Astrocyte (in vitro differentiated cells and primary cell): ENCODE measurements around the gene C1orf226. TPM values are rescaled to one million over a fixed set of nuclear protein-coding genes. Genes with fewer than 3 reads are reported as not detected.

Experiments used
- DNase-seq: peaks from one replicate; pipeline ENCODE4 v3.0.0-alpha.2; 2010; ENCODE audit warnings: low read depth
- FAIRE-seq: peaks from 2 replicates; lab custom pipeline; 2011; peaks lifted over from hg19 to GRCh38; lab: Jason Lieb, UNC
- H2AFZ ChIP-seq: 2 replicates; pipeline ENCODE4 v1.6.0; 2012; ENCODE audit warnings: low read depth, low read length, inconsistent platforms
- H3K27ac ChIP-seq: 2 replicates; pipeline ENCODE4 v1.5.1; 2011; ENCODE audit warnings: low read depth, low read length, inconsistent platforms
- H3K27me3 ChIP-seq: 2 replicates; pipeline ENCODE4 v1.6.0; 2011; ENCODE audit warnings: low read length, inconsistent platforms; ENCODE audit not compliant: insufficient read depth
- H3K36me3 ChIP-seq: 2 replicates; pipeline ENCODE4 v1.5.1; 2011; ENCODE audit warnings: low read length, inconsistent platforms; ENCODE audit not compliant: insufficient read depth
- H3K4me1 ChIP-seq: 2 replicates; pipeline ENCODE4 v1.5.1; 2011; ENCODE audit warnings: low read length, inconsistent platforms; ENCODE audit not compliant: insufficient read depth
- H3K4me2 ChIP-seq: 2 replicates; pipeline ENCODE4 v1.6.0; 2012; ENCODE audit warnings: low read length, inconsistent platforms
- H3K4me3 ChIP-seq: 2 replicates; pipeline ENCODE4 v1.5.1; 2011; ENCODE audit warnings: low read depth, mild to moderate bottlenecking, low read length, inconsistent platforms; ENCODE audit not compliant: insufficient read depth
- H3K79me2 ChIP-seq: 2 replicates; pipeline ENCODE4 v1.6.0; 2012; ENCODE audit warnings: mild to moderate bottlenecking, low read length, inconsistent platforms; ENCODE audit not compliant: insufficient read depth
- H3K9ac ChIP-seq: 2 replicates; pipeline ENCODE4 v1.6.0; 2012; ENCODE audit warnings: mild to moderate bottlenecking, low read length, inconsistent platforms
- H3K9me3 ChIP-seq: 2 replicates; pipeline ENCODE4 v1.5.1; 2012; ENCODE audit warnings: low read depth, mild to moderate bottlenecking, low read length, inconsistent platforms; ENCODE audit not compliant: insufficient read depth
- H4K20me1 ChIP-seq: 2 replicates; pipeline ENCODE4 v1.6.0; 2012; ENCODE audit warnings: low read length, inconsistent platforms; ENCODE audit not compliant: insufficient read depth
- H3K27ac Mint-ChIP-seq: one replicate; pipeline ENCODE4 v1.8.0; 2021; ENCODE audit warnings: mild to moderate bottlenecking, mixed read lengths; ENCODE audit not compliant: unreplicated experiment
- H3K27me3 Mint-ChIP-seq: one replicate; pipeline ENCODE4 v1.8.0; 2021; ENCODE audit warnings: low read depth, mixed read lengths; ENCODE audit not compliant: unreplicated experiment
- H3K36me3 Mint-ChIP-seq: one replicate; pipeline ENCODE4 v1.8.0; 2021; ENCODE audit warnings: low read depth, mixed read lengths; ENCODE audit not compliant: unreplicated experiment
- H3K4me1 Mint-ChIP-seq: one replicate; pipeline ENCODE4 v1.8.0; 2021; ENCODE audit warnings: low read depth, mixed read lengths; ENCODE audit not compliant: unreplicated experiment
- H3K4me3 Mint-ChIP-seq: one replicate; pipeline ENCODE4 v1.8.0; 2021; ENCODE audit warnings: mild to moderate bottlenecking, moderate library complexity, mixed read lengths; ENCODE audit not compliant: unreplicated experiment
- H3K9me3 Mint-ChIP-seq: one replicate; pipeline ENCODE4 v1.8.0; 2021; ENCODE audit warnings: mild to moderate bottlenecking, mixed read lengths; ENCODE audit not compliant: unreplicated experiment
- CTCF ChIP-seq: IDR thresholded peaks from 2 replicates; pipeline ENCODE4 v1.5.1; 2011; ENCODE audit warnings: low read depth, mild to moderate bottlenecking, inconsistent platforms, low read length, moderate library complexity; ENCODE audit not compliant: insufficient read depth
- EZH2 ChIP-seq: IDR thresholded peaks from 2 replicates; pipeline ENCODE4 v1.6.1; 2012; ENCODE audit warnings: mild to moderate bottlenecking, low read length, inconsistent platforms; ENCODE audit not compliant: insufficient read depth
- total RNA-seq: library from RNA; stranded (reverse); gene quantifications from 2 replicates; pipeline ENCODE4 v1.2.1, GENCODE V29; 2021

Gene C1orf226
- total RNA-seq, 1 donor from 2014 or later = 0.73 TPM

GRCh38 chr1:162397943-162398560 is 16.5 kb downstream of the C1orf226 start:
- Histone ChIP-seq H3K9me3 (no peaks in the 10 kb centered on the region), H3K36me3 (no peaks in the 10 kb centered on the region), H2AFZ (no peak overlapping the region), H3K4me1 (no peaks in the 10 kb centered on the region), H3K4me2 (no peak overlapping the region), H3K79me2 (no peaks in the 10 kb centered on the region), H3K27me3 (peaks cover 2% of the 10 kb centered on the region), H3K9ac (no peak overlapping the region), H3K27ac (no peak overlapping the region), H4K20me1 (no peaks in the 10 kb centered on the region), H3K4me3 (no peak overlapping the region)
- peaks cover 1% of the 10 kb centered on the region for H3K9me3 Mint-ChIP-seq
- peaks cover 26% of the 10 kb centered on the region for H3K27me3 Mint-ChIP-seq
- peaks cover 5% of the 10 kb centered on the region for H3K4me1 Mint-ChIP-seq
- DNase-seq (no peak), FAIRE-seq (no peak)
- TF ChIP-seq CTCF (no peak), EZH2 (no peak)
- H3K4me3 Mint-ChIP-seq = no peak overlapping the region
- no peak overlapping the region for H3K27ac Mint-ChIP-seq
- H3K36me3 Mint-ChIP-seq = no peaks in the 10 kb centered on the region

GRCh38 chr1:162398999-162399580 is 17.6 kb downstream of the C1orf226 start:
- peaks cover 5% of the 10 kb centered on the region for H3K4me1 Mint-ChIP-seq
- no peak for TF ChIP-seq EZH2
- TF ChIP-seq CTCF = no peak
- DNase-seq (no peak), FAIRE-seq (no peak)
- no peak overlapping the region for H3K4me2 ChIP-seq
- H3K9me3 Mint-ChIP-seq = peaks cover 1% of the 10 kb centered on the region
- H3K27ac ChIP-seq = no peak overlapping the region
- H3K9ac ChIP-seq = no peak overlapping the region
- no peak overlapping the region for H3K4me3 ChIP-seq
- H3K4me1 ChIP-seq = no peaks in the 10 kb centered on the region
- H3K27me3 Mint-ChIP-seq = peaks cover 26% of the 10 kb centered on the region
- no peak overlapping the region for H3K27ac Mint-ChIP-seq
- no peaks in the 10 kb centered on the region for H4K20me1 ChIP-seq
- H3K36me3 ChIP-seq = no peaks in the 10 kb centered on the region
- no peak overlapping the region for H3K4me3 Mint-ChIP-seq
- H3K36me3 Mint-ChIP-seq = no peaks in the 10 kb centered on the region
- no peaks in the 10 kb centered on the region for H3K79me2 ChIP-seq
- no peaks in the 10 kb centered on the region for H3K9me3 ChIP-seq
- peaks cover 2% of the 10 kb centered on the region for H3K27me3 ChIP-seq
- no peak overlapping the region for H2AFZ ChIP-seq

GRCh38 chr1:162400790-162401355 is 19.3 kb downstream of the C1orf226 start:
- no peaks in the 10 kb centered on the region for H3K36me3 Mint-ChIP-seq
- Histone ChIP-seq H3K27me3 (peaks cover 2% of the 10 kb centered on the region), H3K27ac (no peak overlapping the region), H3K4me2 (no peak overlapping the region), H2AFZ (no peak overlapping the region), H3K79me2 (no peaks in the 10 kb centered on the region), H3K4me3 (no peak overlapping the region), H3K9ac (no peak overlapping the region), H3K9me3 (no peaks in the 10 kb centered on the region), H3K4me1 (peaks cover 3% of the 10 kb centered on the region), H3K36me3 (no peaks in the 10 kb centered on the region), H4K20me1 (no peaks in the 10 kb centered on the region)
- TF ChIP-seq CTCF = no peak
- no peak for TF ChIP-seq EZH2
- DNase-seq = no peak
- H3K4me3 Mint-ChIP-seq = no peak overlapping the region
- peaks cover 12% of the 10 kb centered on the region for H3K4me1 Mint-ChIP-seq
- no peak overlapping the region for H3K27ac Mint-ChIP-seq
- H3K9me3 Mint-ChIP-seq = peaks cover 1% of the 10 kb centered on the region
- no peak for FAIRE-seq
- H3K27me3 Mint-ChIP-seq = peaks cover 26% of the 10 kb centered on the region
